HepG2 (cell line): ENCODE results near the gene HSDL2. TPM values are rescaled to one million over a fixed set of nuclear protein-coding genes. Genes with fewer than 3 reads are reported as not detected.

Experiments used
- ATAC-seq: fragments of 200-7000 bp; cut with Tn5 transposase; 3 replicates; pipeline ENCODE4 v1.9.1; 2020; ENCODE audit warnings: mild to moderate bottlenecking, moderate library complexity
- BruUV-seq: library from RNA; stranded (reverse); fragments of 400-500 nt; replicated peaks from 2 replicates; lab custom pipeline; 2021; lab: Mats Ljungman, UMichigan
- CTCF ChIA-PET: fragments of 300-600 bp; formaldehyde crosslinking; extraction: SDS; loops from one replicate; lab custom pipeline; 2021; ENCODE audit warnings: low total read pairs, inconsistent platforms, low intra/inter-chr PET ratio; lab: Yijun Ruan, JAX
- POLR2A ChIA-PET: fragments of 350-600 bp; sonication (Branson Sonifier 250); formaldehyde crosslinking; loops from one replicate; lab custom pipeline; 2020; ENCODE audit warnings: antibody characterized with exemption, inconsistent platforms; lab: Yijun Ruan, JAX
- DNase-seq: peaks from one replicate; pipeline ENCODE4 v3.0.0-alpha.2; 2015; ENCODE audit warnings: low spot score
- FAIRE-seq: peaks from 3 replicates; lab custom pipeline; 2011; peaks lifted over from hg19 to GRCh38; lab: Jason Lieb, UNC
- H2AFZ ChIP-seq: one replicate; pipeline ENCODE4 v1.6.1; 2011; ENCODE audit warnings: low read length, inconsistent platforms
- H3K27ac ChIP-seq: fragments of 300-600 bp; 3 replicates; pipeline ENCODE4 v1.8.0; 2011; ENCODE audit warnings: mixed run types, mild to moderate bottlenecking, mixed read lengths, low read length, inconsistent platforms; ENCODE audit not compliant: insufficient read depth; ENCODE audit errors: extremely low read length
- H3K27me3 ChIP-seq, 2 experiments: fragments of 200-600 bp in 1 of 2; 2 replicates in 1 of 2; 3 replicates in 1 of 2; pipeline versions ENCODE4 v1.6.0 to v1.8.0; 2011; ENCODE audit warnings: low read length in 2 of 2, mild to moderate bottlenecking in 2 of 2, moderate library complexity in 2 of 2, inconsistent platforms in 1 of 2; ENCODE audit not compliant: insufficient read depth in 2 of 2, control insufficient read depth in 1 of 2
- H3K36me3 ChIP-seq, 2 experiments: fragments of 200-600 bp in 1 of 2; replicated peaks in 1 of 2; 2 replicates in 1 of 2; 3 replicates in 1 of 2; pipeline versions ENCODE4 v1.5.1 to v1.8.0; 2011; ENCODE audit warnings: low read length in 2 of 2, inconsistent platforms in 1 of 2; ENCODE audit not compliant: insufficient read depth in 2 of 2, control insufficient read depth in 1 of 2
- H3K4me1 ChIP-seq: 2 replicates; pipeline ENCODE4 v1.5.1; 2012; ENCODE audit warnings: low read length, inconsistent platforms; ENCODE audit not compliant: insufficient read depth
- H3K4me2 ChIP-seq: 2 replicates; pipeline ENCODE4 v1.6.0; 2011; ENCODE audit warnings: low read depth, low read length, inconsistent platforms
- H3K4me3 ChIP-seq, 3 experiments: fragments of 200-600 bp in 1 of 3; sonication (generic), shearing (Covaris generic) in 1 of 3; replicated peaks in 1 of 3; 2 replicates each; pipeline ENCODE4 v1.5.1; 2011 to 2016; ENCODE audit warnings: low read length in 3 of 3, inconsistent platforms in 2 of 3, low read depth in 2 of 3, mild to moderate bottlenecking in 2 of 3, control low read depth in 1 of 3, mixed read lengths in 1 of 3; ENCODE audit not compliant: insufficient read depth in 1 of 3
- H3K79me2 ChIP-seq: one replicate; pipeline ENCODE4 v1.6.1; 2011; ENCODE audit warnings: low read length, inconsistent platforms; ENCODE audit not compliant: insufficient read depth
- H3K9ac ChIP-seq: 2 replicates; pipeline ENCODE4 v1.6.0; 2011; ENCODE audit warnings: mild to moderate bottlenecking, low read depth, low read length, inconsistent platforms; ENCODE audit not compliant: insufficient read depth
- H3K9me3 ChIP-seq: 2 replicates; pipeline ENCODE4 v1.5.1; 2012; ENCODE audit warnings: mild to moderate bottlenecking, low read length
- H4K20me1 ChIP-seq: 2 replicates; pipeline ENCODE4 v1.6.0; 2011; ENCODE audit warnings: inconsistent platforms, mild to moderate bottlenecking, low read length, moderate library complexity; ENCODE audit not compliant: insufficient read depth
- CBX1 ChIP-seq: IDR thresholded peaks from one replicate; pipeline ENCODE4 v1.6.1; 2016; ENCODE audit warnings: antibody characterized with exemption, low read depth
- ELF4 ChIP-seq: sonication (generic); formaldehyde crosslinking; IDR thresholded peaks from 2 replicates; pipeline ENCODE4 v1.5.0; 2020; ENCODE audit warnings: missing genetic modification reagents, mild to moderate bottlenecking, moderate library complexity, borderline replicate concordance
- GFI1 ChIP-seq: sonication (generic); formaldehyde crosslinking; IDR thresholded peaks from 2 replicates; pipeline ENCODE4 v1.5.0; 2020; ENCODE audit warnings: missing genetic modification reagents, mild to moderate bottlenecking, borderline replicate concordance
- KDM6A ChIP-seq: IDR thresholded peaks from 2 replicates; pipeline ENCODE4 v1.6.1; 2016; ENCODE audit warnings: low read depth
- MXD3 ChIP-seq: IDR thresholded peaks from 2 replicates; pipeline ENCODE4 v1.6.1; 2016; ENCODE audit warnings: mild to moderate bottlenecking, missing biosample characterization, missing genetic modification reagents
- NKX3-1 ChIP-seq: sonication (generic); formaldehyde crosslinking; IDR thresholded peaks from 2 replicates; pipeline ENCODE4 v1.5.0; 2020; ENCODE audit warnings: missing genetic modification reagents
- NRL ChIP-seq: sonication (generic); formaldehyde crosslinking; IDR thresholded peaks from 2 replicates; pipeline ENCODE4 v1.5.0; 2020; ENCODE audit warnings: missing genetic modification reagents, mild to moderate bottlenecking, moderate library complexity, borderline replicate concordance
- SP5 ChIP-seq: IDR thresholded peaks from 2 replicates; pipeline ENCODE4 v1.6.1; 2016; ENCODE audit warnings: low read depth, borderline replicate concordance
- TCF7L2 ChIP-seq: IDR thresholded peaks from 2 replicates; pipeline ENCODE4 v1.6.1; 2011; ENCODE audit warnings: mild to moderate bottlenecking, low read depth, low read length, moderate library complexity
- THAP9 ChIP-seq: sonication (generic); formaldehyde crosslinking; IDR thresholded peaks from 2 replicates; pipeline ENCODE4; 2020; ENCODE audit warnings: missing genetic modification reagents, mild to moderate bottlenecking, borderline replicate concordance
- ZNF143 ChIP-seq: sonication (generic); formaldehyde crosslinking; IDR thresholded peaks from 2 replicates; pipeline ENCODE4 v1.4.0; 2020; ENCODE audit warnings: missing genetic modification reagents
- ZNF326 ChIP-seq: sonication (generic); formaldehyde crosslinking; IDR thresholded peaks from 2 replicates; pipeline ENCODE4 v1.4.0; 2020; ENCODE audit warnings: missing genetic modification reagents, borderline replicate concordance
- ZNF530 ChIP-seq: sonication (generic); formaldehyde crosslinking; IDR thresholded peaks from 2 replicates; pipeline ENCODE4 v1.5.0; 2020; ENCODE audit warnings: low read depth, mild to moderate bottlenecking, missing genetic modification reagents
- ZNF614 ChIP-seq: IDR thresholded peaks from 2 replicates; pipeline ENCODE4 v1.6.1; 2018; ENCODE audit warnings: missing biosample characterization, missing genetic modification reagents, inconsistent platforms, borderline replicate concordance
- ZNF713 ChIP-seq: sonication (generic); formaldehyde crosslinking; IDR thresholded peaks from 2 replicates; pipeline ENCODE4 v1.4.0; 2020; ENCODE audit warnings: mild to moderate bottlenecking, missing genetic modification reagents
- ZNF724P ChIP-seq: sonication (generic); formaldehyde crosslinking; IDR thresholded peaks from 2 replicates; pipeline ENCODE4 v1.8.0; 2022; ENCODE audit warnings: missing genetic modification reagents, borderline replicate concordance
- ZNF788 ChIP-seq: sonication (generic); formaldehyde crosslinking; IDR thresholded peaks from 2 replicates; pipeline ENCODE4 v1.5.0; 2020; ENCODE audit warnings: mild to moderate bottlenecking, missing genetic modification reagents, borderline replicate concordance
- WGBS: methylation state at CpG from one replicate; pipeline ENCODE4 v1.1.6; 2017; ENCODE audit warnings: low lambda C conversion rate; 5-methylcytosine and 5-hydroxymethylcytosine counted together
- in situ Hi-C: cut with HindIII; loops from 2 replicates; pipeline ENCODE4 v1.10.0; 2017; ENCODE audit warnings: low pct_unique_long_range_greater_than_20kb; ENCODE audit not compliant: extremely low pct_ligation_motif_present
- intact Hi-C: fragments of 100-400 bp; cut with micrococcal nuclease; formaldehyde crosslinking; loops from one replicate; pipeline ENCODE4 v1.10.0; 2022; ENCODE audit not compliant: unreplicated experiment
- polyA plus RNA-seq, 8 experiments: library from polyadenylated mRNA; depleted of rRNA in 3 of 8; stranded (reverse) in 7 of 8; unstranded in 1 of 8; fragments of >200 nt; fragmentation: Illumina TruSeq in 4 of 8; extraction: Trizol in 4 of 8; gene quantifications; 2 replicates each; pipeline versions ENCODE4 v1.2.1 to v1.2.3, GENCODE V29; 2011 to 2016; ENCODE audit warnings: low read depth in 4 of 8, missing spikeins in 1 of 8, mixed read lengths in 1 of 8; ENCODE audit not compliant: insufficient read depth in 1 of 8
- total RNA-seq, 5 experiments: library from RNA; depleted of rRNA; stranded (reverse); fragments of >200 nt; fragmentation: Illumina TruSeq; extraction: Trizol; gene quantifications; 2 replicates each; pipeline ENCODE4 v1.2.3, GENCODE V29; 2016; ENCODE audit warnings: low read depth in 1 of 5
- TF ChIP-seq, protein P1 (sequence below): sonication (generic); formaldehyde crosslinking; IDR thresholded peaks from 2 replicates; pipeline ENCODE4 v1.8.1; 2023; ENCODE audit warnings: mild to moderate bottlenecking, missing genetic modification reagents, borderline replicate concordance
- TF ChIP-seq, protein P2 (sequence below): sonication (generic); formaldehyde crosslinking; IDR thresholded peaks from 2 replicates; pipeline ENCODE4 v1.9.0; 2022; ENCODE audit warnings: low read depth, missing genetic modification reagents

The HSDL2 gene
- total and polyA plus RNA-seq, 2 of the 13 experiments (the other 11 are each of a cell fraction or from before 2014, with no cell fraction given): 55.3 to 80.2 TPM

- CTCF ChIA-PET: no interaction called here
- Histone ChIP-seq H4K20me1 (no peaks in the 10 kb centered on the region), H3K79me2 (no peaks in the 10 kb centered on the region), H3K36me3 (no peaks in the 10 kb centered on the region; a peak in 1 of 5 replicates), H3K4me1 (peaks cover 10% of the 10 kb centered on the region), H3K9me3 (peaks cover 7% of the 10 kb centered on the region; the same call in 1 of the 2 replicates), H3K27ac (no peak overlapping the region), H3K4me3 (no peak overlapping the region), H2AFZ (no peak overlapping the region), H3K27me3 (no peaks in the 10 kb centered on the region), H3K4me2 (no peak overlapping the region), H3K9ac (no peak overlapping the region)
- POLR2A ChIA-PET: no interaction called here
- in situ Hi-C loops: loop anchor here (25.0 kb wide), 1 partner anchor 602 kb away; no protein-coding TSS in a partner anchor
- intact Hi-C loops: no loop called here
- ATAC-seq (no peak), DNase-seq (no peak), FAIRE-seq (no peak)
- BruUV-seq: no TSS peak
- 100% methylated on average over 3 of the region's 3 CpGs for WGBS
- TF ChIP-seq ELF4 (CRISPR knock-in tag) (no peak), ZNF143 (CRISPR knock-in tag) (no peak), KDM6A (CRISPR knock-in tag) (no peak), ZNF326 (CRISPR knock-in tag) (no peak), ZNF530 (CRISPR knock-in tag) (no peak), GFI1 (CRISPR knock-in tag) (no peak), MXD3 (CRISPR knock-in tag) (no peak), ZNF614 (no peak), ZNF724P (CRISPR knock-in tag) (no peak), NRL (CRISPR knock-in tag) (no peak), ZNF713 (CRISPR knock-in tag) (no peak), TCF7L2 (no peak), NKX3-1 (CRISPR knock-in tag) (no peak), CBX1 (no peak), ZNF788 (CRISPR knock-in tag) (no peak), SP5 (CRISPR knock-in tag) (no peak), THAP9 (CRISPR knock-in tag) (no peak)
- TF ChIP-seq, protein P1, sequence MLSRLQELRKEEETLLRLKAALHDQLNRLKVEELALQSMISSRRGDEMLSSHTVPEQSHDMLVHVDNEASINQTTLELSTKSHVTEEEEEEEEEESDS (CRISPR knock-in tag): no peak
- TF ChIP-seq, protein P2, sequence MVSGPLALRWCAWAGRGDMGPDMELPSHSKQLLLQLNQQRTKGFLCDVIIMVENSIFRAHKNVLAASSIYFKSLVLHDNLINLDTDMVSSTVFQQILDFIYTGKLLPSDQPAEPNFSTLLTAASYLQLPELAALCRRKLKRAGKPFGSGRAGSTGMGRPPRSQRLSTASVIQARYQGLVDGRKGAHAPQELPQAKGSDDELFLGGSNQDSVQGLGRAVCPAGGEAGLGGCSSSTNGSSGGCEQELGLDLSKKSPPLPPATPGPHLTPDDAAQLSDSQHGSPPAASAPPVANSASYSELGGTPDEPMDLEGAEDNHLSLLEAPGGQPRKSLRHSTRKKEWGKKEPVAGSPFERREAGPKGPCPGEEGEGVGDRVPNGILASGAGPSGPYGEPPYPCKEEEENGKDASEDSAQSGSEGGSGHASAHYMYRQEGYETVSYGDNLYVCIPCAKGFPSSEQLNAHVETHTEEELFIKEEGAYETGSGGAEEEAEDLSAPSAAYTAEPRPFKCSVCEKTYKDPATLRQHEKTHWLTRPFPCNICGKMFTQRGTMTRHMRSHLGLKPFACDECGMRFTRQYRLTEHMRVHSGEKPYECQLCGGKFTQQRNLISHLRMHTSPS: no peak
Observed at GRCh38 chr9:112364761-112365160, 15.1 kb upstream of the HSDL2 start.
